ENCODE data around the gene FGFR4.

Gene FGFR4

DNA sequence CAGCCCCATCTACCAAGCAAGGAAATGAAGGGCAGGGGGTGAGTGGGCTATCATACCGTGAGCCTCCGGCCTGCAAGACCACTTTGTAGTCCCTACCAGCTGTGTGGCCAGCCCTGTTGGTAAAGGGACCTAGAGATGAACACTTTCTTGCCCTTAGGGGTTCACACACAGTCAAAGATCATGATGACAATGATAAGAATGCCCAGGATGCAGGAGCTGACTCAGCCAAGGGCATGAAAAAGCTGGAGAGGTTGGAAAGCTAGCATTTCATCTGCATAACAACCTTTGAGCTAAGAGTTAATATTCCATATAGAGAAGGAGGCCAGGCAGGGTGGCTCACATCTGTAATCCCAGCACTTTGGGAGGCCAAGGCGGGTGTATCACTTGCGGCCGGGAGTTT, 19.2 kb upstream of the FGFR4 start:
- H3K4me3 ChIP-seq (ENCODE audit: control insufficient read depth, low read depth, low read length), result no peak overlapping the region
- TF ChIP-seq, protein P1, sequence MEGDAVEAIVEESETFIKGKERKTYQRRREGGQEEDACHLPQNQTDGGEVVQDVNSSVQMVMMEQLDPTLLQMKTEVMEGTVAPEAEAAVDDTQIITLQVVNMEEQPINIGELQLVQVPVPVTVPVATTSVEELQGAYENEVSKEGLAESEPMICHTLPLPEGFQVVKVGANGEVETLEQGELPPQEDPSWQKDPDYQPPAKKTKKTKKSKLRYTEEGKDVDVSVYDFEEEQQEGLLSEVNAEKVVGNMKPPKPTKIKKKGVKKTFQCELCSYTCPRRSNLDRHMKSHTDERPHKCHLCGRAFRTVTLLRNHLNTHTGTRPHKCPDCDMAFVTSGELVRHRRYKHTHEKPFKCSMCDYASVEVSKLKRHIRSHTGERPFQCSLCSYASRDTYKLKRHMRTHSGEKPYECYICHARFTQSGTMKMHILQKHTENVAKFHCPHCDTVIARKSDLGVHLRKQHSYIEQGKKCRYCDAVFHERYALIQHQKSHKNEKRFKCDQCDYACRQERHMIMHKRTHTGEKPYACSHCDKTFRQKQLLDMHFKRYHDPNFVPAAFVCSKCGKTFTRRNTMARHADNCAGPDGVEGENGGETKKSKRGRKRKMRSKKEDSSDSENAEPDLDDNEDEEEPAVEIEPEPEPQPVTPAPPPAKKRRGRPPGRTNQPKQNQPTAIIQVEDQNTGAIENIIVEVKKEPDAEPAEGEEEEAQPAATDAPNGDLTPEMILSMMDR (conservative IDR thresholded peaks at IDR 0.05; ENCODE audit: control insufficient read depth, insufficient read depth, low read depth, low read length), result no peak
- DNase-seq (ENCODE audit: low read depth), result no peak

DNA sequence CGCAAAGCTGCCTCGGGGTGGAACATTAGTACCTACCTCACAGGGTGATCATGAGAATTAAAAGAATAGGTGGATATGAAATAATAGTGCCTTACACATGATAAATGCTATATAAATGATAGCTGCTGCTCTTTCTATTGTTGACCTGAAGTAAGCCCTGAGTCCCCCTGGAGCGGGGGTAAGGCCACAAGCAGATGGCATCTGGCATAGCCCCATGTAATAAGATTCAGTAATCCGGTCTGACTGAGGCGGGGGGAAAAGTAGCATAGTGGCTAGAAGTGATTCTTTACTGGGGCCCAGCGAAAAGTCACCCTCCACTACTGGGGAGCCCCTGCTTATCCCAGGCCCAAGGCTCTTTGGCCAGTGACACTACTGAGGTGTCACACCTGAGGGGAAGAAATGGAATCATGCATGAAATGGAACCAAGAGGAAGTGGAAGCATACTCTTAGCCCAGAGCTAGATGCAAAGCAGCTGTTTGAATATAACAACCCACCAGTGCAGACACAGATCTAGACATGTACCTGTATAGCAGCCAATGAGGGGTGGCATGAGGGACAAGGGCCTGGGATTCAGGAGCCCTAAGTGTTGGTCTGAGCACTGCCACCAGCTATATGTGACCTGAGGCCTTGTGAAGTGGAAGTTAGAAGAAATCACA, 16.1 kb upstream of the FGFR4 start:
- TF ChIP-seq, protein P1 (conservative IDR thresholded peaks at IDR 0.05; ENCODE audit: control insufficient read depth, insufficient read depth, low read depth, low read length), result no peak
- DNase-seq (ENCODE audit: low read depth), result no peak
- H3K4me3 ChIP-seq (ENCODE audit: control insufficient read depth, low read depth, low read length), result no peak overlapping the region

DNA sequence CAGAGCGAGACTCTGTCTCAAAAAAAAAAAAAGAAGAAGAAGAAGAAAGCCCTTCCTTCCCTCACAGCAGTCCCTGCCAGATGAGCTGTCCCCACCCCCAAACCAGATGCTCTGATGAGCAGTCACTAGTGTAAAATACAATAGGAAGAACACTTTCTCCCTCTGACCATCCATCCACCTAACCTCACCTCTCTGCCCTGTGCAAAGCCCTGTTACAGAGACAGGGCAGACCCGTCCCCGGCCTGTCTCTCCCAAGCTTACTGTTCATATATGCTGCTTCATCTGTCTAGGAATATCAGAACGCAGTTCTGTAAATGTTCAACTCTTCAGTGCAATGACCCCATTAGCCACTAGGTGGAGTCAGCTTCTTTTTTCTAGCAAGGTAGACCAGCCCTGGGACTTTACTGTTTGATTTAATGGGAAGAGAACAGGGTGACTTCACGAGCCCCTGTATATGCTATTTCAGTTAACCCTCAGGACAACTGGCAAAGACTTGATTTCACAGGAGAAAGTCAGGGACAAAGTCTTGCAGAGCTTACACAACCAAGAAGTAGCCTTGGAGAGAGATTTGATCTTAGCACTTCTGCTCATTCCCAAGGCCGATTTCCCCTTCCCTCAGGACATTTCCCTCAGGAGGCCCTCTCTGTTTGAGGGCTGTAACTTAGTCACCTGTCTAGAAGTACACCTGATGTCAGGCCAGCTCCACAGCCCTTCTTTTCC, 14.9 kb upstream of the FGFR4 start:
- TF ChIP-seq, protein P1 (conservative IDR thresholded peaks at IDR 0.05; ENCODE audit: control insufficient read depth, insufficient read depth, low read depth, low read length), result peak; percentile 93
- H3K4me3 ChIP-seq (ENCODE audit: control insufficient read depth, low read depth, low read length), result no peak overlapping the region
- peak; percentile 82 for DNase-seq (ENCODE audit: low read depth)

DNA sequence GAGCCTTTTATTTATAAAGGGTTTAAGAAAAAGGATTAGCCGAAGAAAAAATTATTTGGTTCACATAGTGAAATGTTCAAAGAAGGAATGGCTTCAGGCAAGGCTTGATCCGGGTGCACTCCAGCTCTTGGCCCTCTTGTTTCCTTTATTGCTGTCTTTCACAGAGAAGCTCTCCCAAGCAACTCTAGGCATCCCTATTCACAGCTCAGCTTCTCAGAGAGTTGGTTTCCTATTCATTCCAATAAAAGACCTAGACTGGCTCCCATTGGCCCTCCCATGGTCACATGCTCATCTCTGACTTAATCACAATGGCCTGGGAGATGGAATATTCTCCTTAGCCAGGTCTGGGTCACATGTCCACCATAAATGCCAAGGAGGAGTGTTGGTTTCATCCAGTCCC, 9.4 kb upstream of the FGFR4 start:
- peak; percentile 12 for DNase-seq (ENCODE audit: low read depth)
- TF ChIP-seq, protein P1 (conservative IDR thresholded peaks at IDR 0.05; ENCODE audit: control insufficient read depth, insufficient read depth, low read depth, low read length), result no peak

DNA sequence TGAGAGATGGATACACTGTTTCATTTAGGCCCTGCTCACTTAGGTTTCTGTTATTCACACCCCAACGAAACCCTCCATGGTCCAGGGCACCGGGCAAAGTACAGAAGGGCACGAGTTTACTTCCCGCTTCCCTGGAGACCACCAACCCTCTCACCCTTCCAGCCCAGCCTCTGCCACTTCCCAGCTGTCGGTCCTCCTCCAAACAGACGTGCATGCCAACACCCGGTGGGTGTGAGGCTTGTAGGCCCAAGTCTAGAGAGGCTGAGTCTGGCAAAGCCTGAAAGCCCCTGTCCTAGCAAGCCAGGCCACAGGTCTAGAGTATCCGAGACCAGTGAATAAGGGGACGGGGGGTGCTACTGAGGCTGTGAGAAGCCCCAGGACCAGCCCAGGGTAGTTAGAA, 7.1 kb upstream of the FGFR4 start:
- TF ChIP-seq, protein P1 (conservative IDR thresholded peaks at IDR 0.05; ENCODE audit: control insufficient read depth, insufficient read depth, low read depth, low read length), result no peak
- no peak for DNase-seq (ENCODE audit: low read depth)
- H3K4me3 ChIP-seq (ENCODE audit: control insufficient read depth, low read depth, low read length), result no peak overlapping the region

More for the DNA sequence above, 9.4 kb upstream of the FGFR4 start:
- no peak overlapping the region for H3K4me3 ChIP-seq (ENCODE audit: control insufficient read depth, low read depth, low read length)

DNA sequence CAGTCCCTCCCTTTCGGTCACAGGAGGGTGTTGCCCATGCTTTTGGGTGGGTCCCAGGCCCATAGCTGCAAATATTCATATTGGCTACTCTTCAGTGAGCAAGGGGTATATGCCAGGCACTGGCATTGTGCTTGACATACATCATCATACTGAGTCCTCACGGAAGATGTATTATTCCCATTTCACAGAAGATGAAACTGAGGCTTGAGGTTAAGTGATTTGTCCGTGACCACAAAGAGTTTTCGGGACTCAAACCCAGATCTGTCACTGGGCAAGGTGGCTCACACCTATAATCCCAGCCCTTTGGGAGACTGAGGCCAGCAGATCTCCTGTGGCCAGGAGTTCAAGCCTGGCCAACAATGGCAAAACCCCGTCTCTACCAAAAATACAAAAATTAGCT, 6.5 kb upstream of the FGFR4 start:
- H3K4me3 ChIP-seq (ENCODE audit: control insufficient read depth, low read depth, low read length), result no peak overlapping the region
- no peak for DNase-seq (ENCODE audit: low read depth)
- TF ChIP-seq, protein P1 (conservative IDR thresholded peaks at IDR 0.05; ENCODE audit: control insufficient read depth, insufficient read depth, low read depth, low read length), result no peak

Data from fibroblast of mammary gland (primary cell).